Measurements from ENCODE around the gene CRHBP. TPM values are rescaled to one million over a fixed set of nuclear protein-coding genes. Genes with fewer than 3 reads are reported as not detected.

CRHBP gene
- total and polyA plus RNA-seq, 9 of the 15 experiments (the other 6 are each of a cell fraction or from before 2014, with no cell fraction given), result not detected

- TF ChIP-seq REST (IDR thresholded peaks at IDR 0.05; ENCODE audit: borderline replicate concordance), result 0 out of 2 replicates have a peak, but pooled peaks have one; percentile 2
- TF ChIP-seq REST (CRISPR knock-in tag; IDR thresholded peaks at IDR 0.05; ENCODE audit: low read depth), result no peak
- no peak for TF ChIP-seq ZNF785 (CRISPR knock-in tag; IDR thresholded peaks at IDR 0.05)
- TF ChIP-seq HMG20B (CRISPR knock-in tag; IDR thresholded peaks at IDR 0.05), result no peak
- no peak for TF ChIP-seq TARDBP (IDR thresholded peaks at IDR 0.05)
- TF ChIP-seq NUFIP1 (IDR thresholded peaks at IDR 0.05; ENCODE audit: partially characterized antibody), result no peak
- peak; percentile 94 for TF ChIP-seq NFIC (IDR thresholded peaks at IDR 0.05)
- peak; percentile 85 for TF ChIP-seq DPF2 (IDR thresholded peaks at IDR 0.05)
- peak; percentile 64 for TF ChIP-seq CXXC5 (CRISPR knock-in tag; IDR thresholded peaks at IDR 0.05)
- TF ChIP-seq GTF2F1 (IDR thresholded peaks at IDR 0.05; ENCODE audit: low read depth, low read length), result no peak
- no peak for TF ChIP-seq ETV5 (CRISPR knock-in tag; IDR thresholded peaks at IDR 0.05; ENCODE audit: low read depth)
- peak; percentile 79 for TF ChIP-seq TAL1 (IDR thresholded peaks at IDR 0.05)
- no peak for TF ChIP-seq ZFP36 (IDR thresholded peaks at IDR 0.05; ENCODE audit: low read depth, low read length, partially characterized antibody)
- no peak for TF ChIP-seq ZNF512 (tag; IDR thresholded peaks at IDR 0.05)
Measured at GRCh38 chr5:76947082-76947503, 5.8 kb upstream of the CRHBP start (continued).

Measured in K562 (cell line).